NCI-H2196 treated with DMSO at 0.1 percent for 48 hours (cell line): ENCODE results near the gene ADAMTS6.

Experiments
- DNase-seq: peaks from one replicate; lab custom pipeline; 2025; ENCODE audit not compliant: unreplicated experiment; lab: John Stamatoyannopoulos, UW

ADAMTS6 gene

DNA sequence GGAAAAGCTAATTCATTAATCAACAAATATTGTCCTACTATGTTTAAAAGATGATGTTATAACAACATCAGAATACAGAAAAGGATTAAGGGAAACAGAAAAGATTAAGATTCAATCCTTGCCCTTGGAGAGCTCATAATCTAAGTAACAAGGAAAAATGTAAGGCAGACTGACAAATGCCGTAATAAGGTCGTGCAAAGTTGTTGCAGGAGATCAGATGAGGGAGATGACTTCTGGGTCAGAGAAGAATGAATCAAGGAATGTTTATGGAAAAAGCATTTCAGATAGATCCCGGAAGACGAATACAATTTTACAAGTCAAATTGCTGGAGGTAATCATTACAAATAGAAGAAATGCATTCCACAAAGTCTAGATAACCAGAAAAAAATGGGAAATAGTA is 6.4 kb downstream of the ADAMTS6 start:
- no peak for DNase-seq

DNA sequence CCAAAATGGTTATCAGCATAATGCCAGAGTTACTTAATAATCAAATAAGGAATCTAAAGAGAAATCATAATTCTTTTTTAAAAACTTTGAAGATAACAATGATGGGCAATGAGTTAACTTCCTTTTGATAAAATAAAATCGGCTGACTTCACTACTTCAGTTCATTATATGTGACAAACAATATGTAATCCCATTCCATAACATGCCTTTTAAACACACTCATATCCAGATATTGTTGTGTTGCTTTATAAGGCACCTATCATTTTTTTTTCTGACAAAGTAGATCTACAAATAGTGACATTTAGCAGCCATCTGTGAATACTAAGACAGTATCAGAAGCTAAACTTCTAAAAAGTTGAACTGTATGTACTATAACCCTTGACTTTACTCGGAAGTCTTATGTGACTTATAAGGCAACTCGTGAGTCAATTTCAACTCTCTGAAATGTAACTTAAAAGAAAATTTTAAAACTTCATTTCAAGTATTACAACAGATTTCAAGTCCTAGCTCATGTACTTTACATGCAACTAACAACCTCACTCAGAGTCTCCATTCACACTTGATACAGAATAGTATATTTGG is 7.5 kb downstream of the ADAMTS6 start:
- no peak for DNase-seq

- DNase-seq = no peak
Observed at GRCh38 chr5:65468633-65469032, 13.1 kb downstream of the ADAMTS6 start.

DNA sequence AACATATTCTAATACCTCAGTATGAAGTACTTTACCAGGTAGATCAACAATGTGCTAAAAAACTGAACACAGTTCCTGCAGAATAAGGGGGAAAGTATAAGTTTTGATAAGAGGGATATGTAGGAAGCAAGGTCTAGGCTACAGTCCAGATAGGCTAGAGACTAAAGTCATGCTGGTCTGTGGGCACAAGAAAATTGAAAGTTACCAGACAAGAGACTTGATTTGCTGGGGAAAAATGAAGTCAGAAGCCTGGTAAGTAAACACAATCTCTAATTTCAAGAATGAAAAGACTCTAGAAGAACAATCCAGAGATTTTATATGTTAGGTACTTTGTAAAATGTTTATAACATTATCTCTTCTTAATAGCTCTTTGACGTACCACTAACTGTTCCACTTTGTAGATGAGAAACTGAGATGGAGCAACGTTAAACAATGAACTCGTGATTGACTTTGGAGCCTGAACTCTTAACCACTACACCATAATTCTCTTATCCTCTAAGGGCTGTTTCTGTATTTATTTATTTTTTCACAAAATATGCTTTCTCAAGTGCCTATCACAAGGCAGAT is 19.5 kb downstream of the ADAMTS6 start:
- no peak for DNase-seq

DNA sequence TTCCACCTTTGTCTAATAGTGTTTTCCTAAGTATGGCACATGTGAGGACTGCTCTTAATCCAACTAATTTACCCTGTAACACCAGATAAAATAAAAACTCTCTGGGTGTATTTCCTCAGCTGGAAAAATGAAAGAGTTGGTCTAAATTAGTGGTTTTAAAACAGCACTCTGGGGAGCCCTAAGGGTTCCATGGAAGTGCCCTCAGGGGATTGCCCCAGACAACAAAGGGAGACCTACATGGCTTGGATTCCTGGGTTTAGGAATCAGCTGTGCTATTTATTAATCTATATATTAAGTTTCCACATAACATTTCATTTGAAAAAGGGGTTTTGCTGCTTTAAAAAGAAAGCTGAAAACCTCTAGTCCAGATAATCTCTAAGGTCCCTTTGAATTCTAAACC is 20.2 kb downstream of the ADAMTS6 start:
- no peak for DNase-seq

DNA sequence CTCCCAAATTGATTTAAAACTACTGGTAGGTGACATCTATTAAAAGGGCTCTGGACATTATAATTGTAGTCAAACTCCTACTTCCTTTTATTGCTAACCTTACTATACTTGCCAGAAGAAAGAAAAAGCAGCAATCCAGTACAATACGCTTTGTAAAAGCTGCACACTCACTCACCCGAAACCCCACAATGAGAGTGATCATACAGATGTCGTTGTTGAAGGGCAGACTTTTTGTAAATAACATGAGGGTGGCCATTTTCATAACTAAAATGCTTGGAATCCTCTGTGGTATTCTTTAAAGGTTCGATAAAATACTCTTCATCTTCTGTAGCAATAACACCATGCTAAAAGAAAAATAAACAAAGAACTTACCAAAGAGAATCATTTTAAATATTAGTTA is 21.7 kb downstream of the ADAMTS6 start:
- DNase-seq = no peak

DNA sequence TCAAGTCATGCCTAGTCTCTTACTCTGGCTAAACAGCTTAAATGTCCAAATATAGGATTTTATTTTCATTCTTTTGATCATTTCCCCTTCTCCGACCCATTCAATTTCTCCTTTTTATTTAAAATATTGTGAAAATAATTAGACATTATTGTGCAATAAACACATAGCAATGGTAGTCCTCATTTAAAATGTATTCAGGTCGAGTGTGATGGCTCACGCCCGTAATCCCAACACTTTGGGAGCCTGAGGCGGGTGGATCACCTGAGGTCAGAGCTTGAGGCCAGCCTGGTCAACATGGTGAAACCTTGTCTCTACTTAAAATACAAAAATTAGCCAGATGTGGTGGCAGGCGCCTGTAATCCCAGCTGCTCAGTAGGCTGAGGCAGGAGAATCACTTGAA is 26.7 kb downstream of the ADAMTS6 start:
- DNase-seq = no peak

- no peak for DNase-seq
Observed at GRCh38 chr5:65451436-65451835, 30.3 kb downstream of the ADAMTS6 start.

- DNase-seq = no peak
Observed at GRCh38 chr5:65446682-65447081, 35.0 kb downstream of the ADAMTS6 start.

GRCh38 chr5:65441800-65442199 is 39.9 kb downstream of the ADAMTS6 start:
- no peak for DNase-seq

GRCh38 chr5:65440456-65440855 is 41.3 kb downstream of the ADAMTS6 start:
- no peak for DNase-seq

DNA sequence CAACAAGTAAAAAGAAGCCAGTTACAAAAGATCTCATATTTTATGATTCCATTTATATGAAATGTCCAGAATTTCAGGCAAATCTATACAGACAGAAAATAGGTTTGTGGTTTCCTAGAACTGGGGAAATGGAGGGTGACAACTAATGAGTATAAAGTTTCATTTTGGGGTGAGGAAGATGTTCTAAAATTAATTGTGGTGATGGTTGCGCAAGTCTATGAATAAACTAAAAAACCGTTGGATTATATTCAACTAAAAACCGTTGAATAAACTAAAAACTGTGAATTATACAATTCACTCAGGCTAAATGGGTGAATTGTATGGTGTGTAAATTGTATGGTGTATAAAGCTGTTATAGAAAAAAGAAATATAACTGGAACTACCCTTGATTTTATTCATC is 47.6 kb downstream of the ADAMTS6 start:
- no peak for DNase-seq

- no peak for DNase-seq
Observed at GRCh38 chr5:65426656-65427055, 55.1 kb downstream of the ADAMTS6 start.

- no peak for DNase-seq
Observed at GRCh38 chr5:65423623-65424022, 58.1 kb downstream of the ADAMTS6 start.

DNA sequence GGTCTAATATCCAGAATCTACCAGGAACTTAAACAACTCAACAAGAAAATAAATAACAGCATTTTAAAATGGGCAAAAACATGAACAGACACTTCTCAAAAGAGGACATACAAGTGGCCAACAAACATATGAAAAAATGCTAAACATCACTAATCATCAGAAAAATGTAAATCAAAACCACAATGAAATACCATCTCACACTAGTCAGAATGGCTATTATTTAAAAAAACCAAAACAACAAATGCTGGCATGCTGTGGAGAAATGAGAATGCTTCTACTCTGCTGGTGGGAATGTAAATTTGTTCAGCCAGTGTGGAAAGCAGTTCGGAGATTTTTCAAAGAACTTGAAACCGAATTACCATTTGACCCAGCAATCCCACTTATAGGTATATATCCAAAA is 63.1 kb downstream of the ADAMTS6 start:
- DNase-seq = no peak

DNA sequence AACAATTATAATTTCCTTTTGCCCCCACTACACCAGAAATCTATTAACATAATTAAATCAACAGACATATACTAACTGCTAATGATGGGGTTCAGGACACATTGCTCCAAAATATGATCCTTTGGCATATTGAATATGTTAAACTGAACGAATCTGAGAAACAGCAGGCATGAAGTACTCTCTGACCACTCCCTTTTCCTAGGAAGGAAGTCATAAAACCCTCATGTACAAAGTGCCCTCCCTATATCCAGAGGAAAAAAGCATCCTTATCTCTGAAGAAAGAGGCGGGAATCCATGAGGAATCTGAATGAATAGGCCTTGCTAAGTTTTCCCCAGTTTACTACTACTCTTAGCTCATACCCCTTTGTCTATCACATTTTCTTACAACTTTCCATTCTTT is 67.9 kb downstream of the ADAMTS6 start:
- DNase-seq = no peak

DNA sequence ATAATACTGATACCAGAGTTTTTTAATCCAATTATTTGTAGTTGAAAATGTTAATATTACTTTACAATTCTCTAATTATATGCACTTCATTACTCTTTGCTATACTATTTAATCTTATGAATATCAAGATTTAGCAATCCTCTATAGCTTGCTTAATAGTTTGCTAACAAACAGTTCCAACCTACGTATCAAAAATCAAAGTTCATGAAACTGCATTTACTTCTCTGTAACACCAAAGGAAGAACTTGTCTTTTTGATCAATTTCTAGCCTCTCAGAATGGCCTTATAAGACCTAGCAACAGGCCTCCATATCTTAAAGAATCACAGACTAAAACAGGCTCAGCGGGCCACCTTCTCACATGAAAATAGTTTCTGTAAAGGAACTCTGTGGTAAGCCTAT is 68.9 kb downstream of the ADAMTS6 start:
- no peak for DNase-seq

DNA sequence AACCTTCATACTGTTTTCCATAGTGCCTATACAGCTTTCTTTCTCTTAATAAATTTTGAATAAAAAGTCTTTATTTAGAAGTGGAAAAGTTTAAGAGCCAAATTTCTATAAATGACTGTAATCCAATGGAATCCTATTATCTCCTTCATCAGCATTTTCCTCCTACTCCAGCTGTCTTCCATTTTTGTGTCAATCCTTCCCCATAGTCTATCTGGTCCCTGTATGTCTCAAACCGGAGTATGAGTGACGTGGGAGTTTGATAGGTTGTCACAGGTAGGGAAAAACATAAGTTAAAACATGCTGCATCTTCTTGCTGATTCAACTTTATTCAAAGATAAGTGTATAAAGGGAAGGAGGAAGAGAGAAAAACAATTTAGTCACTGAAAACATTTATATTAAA is 70.4 kb downstream of the ADAMTS6 start:
- no peak for DNase-seq

DNA sequence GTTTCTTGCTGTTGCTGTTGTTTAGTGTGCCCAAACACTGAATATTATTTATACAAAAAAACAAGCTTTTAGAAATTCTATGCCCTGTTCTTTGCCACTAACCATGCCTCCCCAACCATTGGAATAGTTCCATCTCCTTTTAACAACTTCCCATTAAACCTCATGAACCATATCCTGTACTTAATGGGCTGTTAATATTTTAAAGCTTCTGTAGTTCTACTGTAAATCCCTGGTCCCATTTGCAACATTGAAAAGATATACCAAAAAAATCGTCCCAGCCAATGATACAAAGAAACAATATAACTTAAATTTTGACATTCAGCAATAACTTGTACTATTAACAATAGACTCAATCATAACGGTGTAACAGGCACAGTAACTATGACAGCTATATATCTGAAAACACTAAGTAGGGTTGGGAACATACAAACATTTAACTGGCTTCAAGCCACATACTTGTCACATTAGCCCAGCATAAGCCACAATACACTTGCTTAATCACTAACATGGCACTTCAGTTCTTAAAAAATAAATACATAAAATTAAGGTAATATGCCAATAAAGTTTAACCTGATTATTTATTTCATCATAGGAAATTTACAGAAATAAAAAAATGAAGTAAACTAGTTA is 86.1 kb downstream of the ADAMTS6 start:
- no peak for DNase-seq

GRCh38 chr5:65394087-65394486 is 87.6 kb downstream of the ADAMTS6 start:
- no peak for DNase-seq

DNA sequence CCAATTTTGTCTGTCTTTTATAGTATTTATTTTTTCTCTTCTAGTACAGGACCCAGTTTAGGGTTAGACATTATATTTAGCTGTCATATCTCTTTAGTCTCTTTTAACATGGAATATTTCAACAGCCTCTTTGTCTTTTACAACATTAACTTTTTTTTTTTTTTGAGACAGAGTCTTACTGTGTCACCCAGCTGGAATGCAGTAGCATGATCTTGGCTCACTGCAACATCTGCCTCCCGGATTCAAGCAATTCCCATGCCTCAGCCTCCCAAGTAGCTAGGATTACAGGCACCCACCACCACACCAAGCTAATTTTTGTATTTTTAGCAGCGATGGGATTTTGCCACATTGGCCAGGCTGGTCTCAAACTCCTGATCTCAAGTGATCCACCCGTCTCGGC is 90.1 kb downstream of the ADAMTS6 start:
- DNase-seq = no peak

DNA sequence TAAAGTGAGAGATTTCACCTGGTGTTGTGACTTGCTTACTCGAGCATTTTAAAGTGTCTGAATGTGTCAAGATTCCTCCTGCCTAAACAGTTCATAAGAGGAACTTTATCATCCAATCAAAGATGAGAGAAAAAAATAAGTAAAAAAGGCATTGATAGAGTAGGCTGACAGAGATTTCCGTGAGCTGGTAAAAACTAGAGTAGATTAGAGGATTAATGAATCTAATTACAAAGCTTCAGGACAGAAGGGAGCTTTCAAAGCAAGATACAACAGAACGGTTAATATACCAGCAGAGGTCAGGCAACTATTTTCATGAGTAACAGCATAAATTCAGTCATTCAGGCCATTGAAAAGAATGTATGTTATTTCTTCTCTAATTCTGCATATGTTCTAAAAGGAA is 91.5 kb downstream of the ADAMTS6 start:
- no peak for DNase-seq

- no peak for DNase-seq
Observed at GRCh38 chr5:65383859-65384258, 97.9 kb downstream of the ADAMTS6 start.
